Liver (tissue), 9 donors: ENCODE measurements around the gene CPNE1. TPM values are rescaled to one million over a fixed set of nuclear protein-coding genes. Genes with fewer than 3 reads are reported as not detected.
A peak's percentile ranks its signal among the peaks of the same experiment; 100 is the strongest.

Experiments
- DNase-seq: peaks from one replicate; pipeline ENCODE4 v3.0.0-alpha.2; 2017; ENCODE audit warnings: low spot score
- H3K27ac ChIP-seq, 2 donors: one replicate each; pipeline ENCODE4 v1.7.0; 2013; ENCODE audit warnings: inconsistent platforms in 2 of 2, low read length in 2 of 2, control low read depth in 1 of 2, low read depth in 1 of 2, mild to moderate bottlenecking in 1 of 2
- H3K27me3 ChIP-seq, 4 donors: one replicate each; pipeline versions ENCODE4 v1.6.1 to v1.7.0; 2013; ENCODE audit warnings: low read length in 3 of 4, inconsistent platforms in 1 of 4, mild to moderate bottlenecking in 1 of 4, moderate library complexity in 1 of 4; ENCODE audit not compliant: control insufficient read depth in 4 of 4, insufficient read depth in 4 of 4
- H3K36me3 ChIP-seq, 4 donors: one replicate each; pipeline versions ENCODE4 v1.6.1 to v1.7.0; 2013; ENCODE audit warnings: low read length in 3 of 4, mild to moderate bottlenecking in 3 of 4, low read depth in 1 of 4, moderate library complexity in 1 of 4; ENCODE audit not compliant: control insufficient read depth in 4 of 4, insufficient read depth in 3 of 4
- H3K4me1 ChIP-seq, 4 donors: one replicate each; pipeline versions ENCODE4 v1.6.1 to v1.7.0; 2013; ENCODE audit warnings: low read length in 3 of 4, mild to moderate bottlenecking in 3 of 4, moderate library complexity in 1 of 4; ENCODE audit not compliant: control insufficient read depth in 4 of 4, insufficient read depth in 4 of 4
- H3K4me3 ChIP-seq, 3 donors: one replicate each; pipeline versions ENCODE4 v1.6.1 to v1.7.0; 2013; ENCODE audit warnings: low read length in 3 of 3, control low read depth in 1 of 3, low read depth in 1 of 3, mild to moderate bottlenecking in 1 of 3
- H3K9ac ChIP-seq, 2 donors: one replicate each; pipeline ENCODE4 v1.7.0; 2013; ENCODE audit warnings: low read length in 2 of 2, mild to moderate bottlenecking in 2 of 2, moderate library complexity in 2 of 2, control low read depth in 1 of 2, low read depth in 1 of 2
- H3K9me3 ChIP-seq, 4 donors: one replicate each; pipeline versions ENCODE4 v1.6.1 to v1.7.0; 2013; ENCODE audit warnings: low read length in 3 of 4; ENCODE audit not compliant: control insufficient read depth in 4 of 4
- ATF3 ChIP-seq: IDR thresholded peaks from 2 replicates; pipeline ENCODE4 v1.6.1; 2016; ENCODE audit warnings: antibody characterized with exemption
- EGR1 ChIP-seq, 2 donors: IDR thresholded peaks; 2 replicates each; pipeline ENCODE4 v1.6.1; 2016 to 2018; ENCODE audit warnings: antibody characterized with exemption in 2 of 2, low read depth in 2 of 2
- FOXA2 ChIP-seq: IDR thresholded peaks from 2 replicates; pipeline ENCODE4 v1.6.1; 2016; ENCODE audit warnings: antibody characterized with exemption
- GABPA ChIP-seq, 2 donors: IDR thresholded peaks in 1 of 2; conservative IDR thresholded peaks in 1 of 2; 2 replicates each; pipeline ENCODE4 v1.6.1; 2016; ENCODE audit warnings: antibody characterized with exemption in 2 of 2, mild to moderate bottlenecking in 1 of 2, moderate library complexity in 1 of 2
- HNF4A ChIP-seq, 2 donors: conservative IDR thresholded peaks; 2 replicates each; pipeline ENCODE4 v1.6.1; 2016; ENCODE audit warnings: antibody characterized with exemption in 2 of 2, mild to moderate bottlenecking in 2 of 2
- HNF4G ChIP-seq: IDR thresholded peaks from 2 replicates; pipeline ENCODE4 v1.6.1; 2016; ENCODE audit warnings: antibody characterized with exemption
- JUND ChIP-seq, 2 donors: IDR thresholded peaks; 2 replicates each; pipeline ENCODE4 v1.6.1; 2016; ENCODE audit warnings: antibody characterized with exemption in 2 of 2
- MAX ChIP-seq: IDR thresholded peaks from 2 replicates; pipeline ENCODE4 v1.6.1; 2016; ENCODE audit warnings: antibody characterized with exemption
- NR2F2 ChIP-seq: IDR thresholded peaks from 2 replicates; pipeline ENCODE4 v1.6.1; 2016; ENCODE audit warnings: antibody characterized with exemption
- RAD21 ChIP-seq, 2 donors: IDR thresholded peaks; 2 replicates each; pipeline ENCODE4 v1.6.1; 2016; ENCODE audit warnings: antibody characterized with exemption in 2 of 2, mild to moderate bottlenecking in 2 of 2
- REST ChIP-seq: IDR thresholded peaks from 2 replicates; pipeline ENCODE4 v1.6.1; 2016; ENCODE audit warnings: antibody characterized with exemption, mild to moderate bottlenecking
- RXRA ChIP-seq, 2 donors: IDR thresholded peaks; 2 replicates each; pipeline ENCODE4 v1.6.1; 2017 to 2018; ENCODE audit warnings: antibody characterized with exemption in 2 of 2, mild to moderate bottlenecking in 1 of 2
- SP1 ChIP-seq: IDR thresholded peaks from 2 replicates; pipeline ENCODE4 v1.6.1; 2018; ENCODE audit warnings: antibody characterized with exemption, mild to moderate bottlenecking
- TAF1 ChIP-seq: conservative IDR thresholded peaks from 2 replicates; pipeline ENCODE4 v1.6.1; 2016; ENCODE audit warnings: antibody characterized with exemption, mild to moderate bottlenecking
- YY1 ChIP-seq: IDR thresholded peaks from 2 replicates; pipeline ENCODE4 v1.6.1; 2016; ENCODE audit warnings: antibody characterized with exemption, mild to moderate bottlenecking
- WGBS: extraction: QIAGEN DNeasy Blood & Tissue Kit; methylation state at CpG from one replicate; pipeline ENCODE4 v1.1.7; 2013; 5-methylcytosine and 5-hydroxymethylcytosine counted together
- polyA plus RNA-seq, 2 donors: library from polyadenylated mRNA; stranded (reverse) in 1 of 2; unstranded in 1 of 2; fragments of 200-250 nt in 1 of 2; fragments of >200 nt in 1 of 2; fragmentation: Nextera tagmentation in 1 of 2; extraction: Ambion mirVana in 1 of 2; gene quantifications; one replicate each; pipeline versions ENCODE4 v1.2.1 to v1.2.3, GENCODE V29; 2013 to 2015
- total RNA-seq, 2 donors: library from RNA; depleted of rRNA; stranded (reverse); fragments of >200 nt; gene quantifications; one replicate each; pipeline ENCODE4 v1.2.3, GENCODE V29; 2014
- donor health status: healthy.
- donor health status: healthy.
- donor health status: healthy.
- donor health status: healthy.
- donor health status: healthy.

Gene CPNE1
- total and polyA plus RNA-seq, 4 donors = 25.5 to 55.4 (median 50.5) TPM

GRCh38 chr20:35598476-35598875 lies 66.2 kb downstream of the CPNE1 start (continued):
- no peak for TF ChIP-seq ATF3
- TF ChIP-seq RAD21 (IDR thresholded peaks at IDR 0.05) = no peak
- TF ChIP-seq JUND (IDR thresholded peaks at IDR 0.05) = no peak
- TF ChIP-seq SP1 = no peak
- no peak for TF ChIP-seq FOXA2

- Histone ChIP-seq H3K4me1 (peaks cover 7 to 18% (median 15%) of the 10 kb centered on the region in 4 donors), H3K27me3 (no peaks in the 10 kb centered on the region), H3K27ac (no peak overlapping the region), H3K4me3 (no peak overlapping the region), H3K9me3 (no peaks in the 10 kb centered on the region), H3K9ac (no peak overlapping the region), H3K36me3 (no peaks in the 10 kb centered on the region)
- DNase-seq = no peak
- TF ChIP-seq HNF4G (no peak), JUND (IDR thresholded peaks at IDR 0.05) (no peak), TAF1 (no peak), SP1 (no peak), HNF4A (conservative IDR thresholded peaks at IDR 0.05) (no peak)
- 88% methylated on average over 2 of the region's 2 CpGs for WGBS
Measured at GRCh38 chr20:35597186-35597585, 67.5 kb downstream of the CPNE1 start.

- Histone ChIP-seq H3K36me3 (no peaks in the 10 kb centered on the region), H3K4me3 (no peak overlapping the region), H3K4me1 (peaks cover 3 to 8% (median 6%) of the 10 kb centered on the region in 4 donors), H3K9me3 (no peaks in the 10 kb centered on the region), H3K27me3 (no peaks in the 10 kb centered on the region), H3K9ac (no peak overlapping the region), H3K27ac (no peak overlapping the region)
- no peak for DNase-seq
- TF ChIP-seq EGR1 (IDR thresholded peaks at IDR 0.05; ENCODE audit: low read depth in 2 of 2) (no peak), YY1 (no peak)
- 83% methylated on average over 7 of the region's 7 CpGs for WGBS
Measured at GRCh38 chr20:35595901-35596300, 68.8 kb downstream of the CPNE1 start.

- Histone ChIP-seq H3K9me3 (no peaks in the 10 kb centered on the region), H3K36me3 (no peaks in the 10 kb centered on the region), H3K9ac (no peak overlapping the region), H3K4me1 (peaks cover 0 to 4% (median 2%) of the 10 kb centered on the region in 4 donors), H3K27ac (no peak overlapping the region), H3K4me3 (no peak overlapping the region), H3K27me3 (no peaks in the 10 kb centered on the region)
- peak in 1 of 2 donors; percentile 23 for TF ChIP-seq RXRA (IDR thresholded peaks at IDR 0.05)
- TF ChIP-seq GABPA (IDR thresholded peaks at IDR 0.05 in 1 of 2, conservative IDR thresholded peaks at IDR 0.05 in 1 of 2) = no peak
- DNase-seq = no peak
- WGBS = 74% methylated on average over 17 of the region's 17 CpGs
Measured at GRCh38 chr20:35595456-35595855, 69.2 kb downstream of the CPNE1 start.

- Histone ChIP-seq H3K27ac (no peak overlapping the region), H3K9me3 (no peaks in the 10 kb centered on the region), H3K36me3 (no peaks in the 10 kb centered on the region), H3K9ac (no peak overlapping the region), H3K4me1 (peaks cover 0 to 4% (median 2%) of the 10 kb centered on the region in 4 donors), H3K4me3 (no peak overlapping the region), H3K27me3 (no peaks in the 10 kb centered on the region)
- DNase-seq = no peak
- WGBS = 62% methylated on average over 2 of the region's 2 CpGs
- no peak for TF ChIP-seq NR2F2
- TF ChIP-seq EGR1 (IDR thresholded peaks at IDR 0.05; ENCODE audit: low read depth in 2 of 2) = no peak
- no peak for TF ChIP-seq TAF1
- TF ChIP-seq HNF4G = no peak
- TF ChIP-seq MAX = no peak
- TF ChIP-seq JUND (IDR thresholded peaks at IDR 0.05) = no peak
- TF ChIP-seq FOXA2 = no peak
- TF ChIP-seq REST = no peak
- no peak for TF ChIP-seq SP1
- no peak for TF ChIP-seq ATF3
- TF ChIP-seq RAD21 (IDR thresholded peaks at IDR 0.05) = no peak
- no peak for TF ChIP-seq HNF4A (conservative IDR thresholded peaks at IDR 0.05)
Measured at GRCh38 chr20:35592339-35592974, 72.2 kb downstream of the CPNE1 start.
